Femur (tissue), 1 donor: ENCODE measurements around the gene FAM98B.

ENCODE experiments used
- DNase-seq: peaks from one replicate; pipeline ENCODE4 v3.0.0-alpha.2; 2017

Gene FAM98B

DNA sequence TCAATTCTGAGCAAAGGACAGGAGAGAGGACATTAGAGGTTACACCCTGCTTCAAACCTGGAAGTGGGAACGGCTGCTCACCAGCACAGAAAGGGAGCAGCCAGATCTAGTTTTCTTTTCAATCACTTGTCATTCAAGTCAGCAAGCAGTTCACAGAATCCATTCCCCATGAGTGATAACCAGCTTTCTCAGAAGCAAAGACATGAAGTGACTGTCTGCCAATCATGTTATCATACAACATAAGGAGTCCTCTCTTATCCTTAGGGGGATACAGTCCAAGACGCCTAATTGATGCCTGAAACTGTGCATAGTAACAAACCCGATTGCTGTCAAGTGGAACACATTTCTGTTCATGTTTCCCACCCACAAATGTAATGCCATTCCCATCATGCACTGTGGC, 54.7 kb downstream of the FAM98B start:
- DNase-seq: no peak

DNA sequence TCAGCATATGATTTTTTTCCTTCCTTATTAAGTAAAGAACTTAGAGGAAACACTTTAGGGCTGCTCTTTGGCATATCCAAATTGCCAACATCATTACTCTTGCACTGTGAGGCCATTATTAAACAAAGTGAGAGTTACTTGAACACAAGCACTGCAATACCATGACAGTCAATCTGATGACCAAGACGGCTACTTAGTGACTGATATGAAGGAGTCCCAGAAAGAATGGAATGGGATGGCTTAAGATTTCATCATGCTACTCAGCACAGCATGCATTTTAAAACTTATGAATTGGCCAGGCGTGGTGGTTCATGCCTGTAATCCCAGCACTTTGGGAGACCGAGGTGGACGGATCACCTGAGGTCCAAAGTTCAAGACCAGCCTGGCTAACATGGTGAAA, 55.2 kb downstream of the FAM98B start:
- DNase-seq: no peak

GRCh38 chr15:38512901-38513300, 59.0 kb downstream of the FAM98B start:
- no peak for DNase-seq

GRCh38 chr15:38514601-38515000, 60.7 kb downstream of the FAM98B start:
- DNase-seq: no peak

- no peak for DNase-seq
Observed at GRCh38 chr15:38516626-38517025, 62.7 kb downstream of the FAM98B start.

- DNase-seq: no peak
Observed at GRCh38 chr15:38517312-38517975, 63.5 kb downstream of the FAM98B start.

DNA sequence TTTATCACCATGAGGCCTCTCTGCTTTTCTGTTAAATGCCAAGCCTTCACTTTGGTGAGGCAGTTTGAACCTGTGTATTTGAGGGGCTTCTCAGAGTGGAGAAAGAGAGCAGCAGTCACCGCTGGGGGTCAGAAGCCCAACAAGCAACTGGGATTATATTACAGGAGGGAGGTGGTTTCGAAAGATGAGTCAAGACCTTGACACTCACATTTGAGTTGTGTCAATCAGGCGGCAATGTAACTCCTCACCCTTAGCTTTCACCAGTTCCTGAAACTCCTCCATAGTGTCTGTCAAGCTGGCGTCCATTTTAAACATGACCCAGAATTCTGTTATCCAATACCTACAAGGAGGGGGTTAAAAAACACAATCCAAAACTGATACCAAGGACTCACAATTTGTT, 64.2 kb downstream of the FAM98B start:
- DNase-seq: no peak

GRCh38 chr15:38520035-38520434, 66.1 kb downstream of the FAM98B start:
- DNase-seq: no peak

DNA sequence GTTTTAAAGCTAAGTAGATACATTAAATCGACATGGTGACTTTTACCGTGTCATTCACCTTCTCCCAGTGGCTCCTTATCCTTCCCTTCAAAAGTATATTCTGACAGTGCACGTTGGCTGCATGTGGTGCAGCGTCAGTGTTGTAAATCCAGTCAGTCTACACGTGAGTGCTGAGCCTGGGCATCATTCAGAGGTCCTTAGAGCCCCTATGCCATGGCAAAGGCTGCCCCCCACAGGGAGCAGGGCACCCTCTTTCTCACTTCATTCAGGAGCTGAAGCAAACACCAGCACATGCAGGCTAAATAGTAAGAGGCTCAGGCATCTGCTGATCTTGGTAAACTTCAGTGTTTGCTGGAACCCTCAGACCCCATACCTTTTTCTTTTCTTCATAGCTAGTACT, 67.4 kb downstream of the FAM98B start:
- DNase-seq: no peak

DNA sequence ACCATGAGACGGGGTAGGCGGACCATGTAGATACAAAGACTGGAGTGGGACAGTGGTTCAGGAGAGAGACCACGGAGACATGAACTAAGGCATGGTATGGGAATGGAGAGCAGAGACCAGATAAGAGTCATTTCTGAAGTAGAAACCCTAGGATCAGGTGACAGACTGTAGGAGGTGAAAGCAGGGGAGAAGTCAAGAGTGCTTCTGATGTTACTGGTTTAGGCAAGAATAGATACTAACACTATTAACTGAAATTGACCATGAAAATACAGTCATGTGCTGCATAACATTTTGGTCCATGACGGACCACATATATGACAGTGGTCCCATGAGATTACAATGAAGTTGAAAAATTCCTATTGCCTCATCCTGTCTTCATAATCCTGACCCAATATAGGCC, 69.0 kb downstream of the FAM98B start:
- no peak for DNase-seq

DNA sequence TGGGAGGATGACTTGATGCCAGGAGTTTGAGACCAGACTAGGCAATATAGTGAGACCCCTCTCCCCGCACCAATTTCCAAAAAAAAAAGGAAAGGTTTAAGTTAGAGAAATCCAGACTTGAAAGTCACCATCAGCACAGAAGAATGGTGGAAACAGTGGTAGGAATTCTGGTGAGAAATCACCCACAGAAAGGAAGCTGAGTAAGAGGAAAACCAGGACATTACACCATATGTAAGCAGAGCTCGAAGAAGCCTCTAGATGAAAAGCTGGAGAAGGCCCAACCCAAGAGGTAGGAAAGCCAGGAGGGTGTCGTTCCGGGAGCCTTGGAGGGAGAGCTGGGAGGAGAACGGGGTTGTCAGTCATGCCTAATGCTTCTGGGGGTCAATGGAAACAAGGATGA, 70.2 kb downstream of the FAM98B start:
- DNase-seq: no peak

DNA sequence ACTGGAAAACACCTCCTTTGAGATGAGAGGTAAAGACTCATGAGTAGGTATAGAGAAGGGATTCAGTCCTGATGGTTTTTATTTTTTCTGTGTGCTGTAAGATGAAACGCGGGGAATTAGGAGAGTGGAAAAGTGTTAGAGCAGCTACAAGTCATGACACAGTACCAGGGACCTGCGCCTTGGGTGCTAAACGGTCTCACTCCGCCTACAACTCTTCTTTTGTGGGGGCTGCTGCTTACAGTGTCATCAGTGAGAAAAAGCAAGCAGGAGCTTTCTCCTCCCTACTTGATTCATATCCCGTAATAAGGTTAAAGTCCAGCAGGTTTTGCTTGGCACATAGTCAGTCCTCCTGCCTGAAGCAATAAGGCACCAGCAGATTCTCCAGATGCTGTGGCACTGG, 71.6 kb downstream of the FAM98B start:
- DNase-seq: no peak

DNA sequence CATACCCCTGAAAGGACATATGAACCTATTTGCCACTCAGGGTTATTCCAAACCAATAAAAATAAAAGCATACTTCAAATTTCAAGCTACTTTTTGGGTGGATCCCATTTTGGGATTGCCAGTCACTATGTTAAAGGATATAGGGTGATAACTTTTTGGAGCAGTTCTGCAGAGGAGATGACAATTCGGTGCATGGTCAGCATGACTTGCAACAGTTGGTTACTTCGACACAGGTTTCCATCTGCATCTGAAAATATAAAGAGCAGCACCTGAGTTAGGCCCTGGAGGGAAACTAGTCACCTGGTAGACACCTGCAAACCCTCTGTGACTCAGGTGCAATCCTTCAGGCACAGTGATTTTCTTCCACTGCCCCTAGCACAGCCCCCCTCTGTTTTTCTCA, 72.2 kb downstream of the FAM98B start:
- no peak for DNase-seq

DNA sequence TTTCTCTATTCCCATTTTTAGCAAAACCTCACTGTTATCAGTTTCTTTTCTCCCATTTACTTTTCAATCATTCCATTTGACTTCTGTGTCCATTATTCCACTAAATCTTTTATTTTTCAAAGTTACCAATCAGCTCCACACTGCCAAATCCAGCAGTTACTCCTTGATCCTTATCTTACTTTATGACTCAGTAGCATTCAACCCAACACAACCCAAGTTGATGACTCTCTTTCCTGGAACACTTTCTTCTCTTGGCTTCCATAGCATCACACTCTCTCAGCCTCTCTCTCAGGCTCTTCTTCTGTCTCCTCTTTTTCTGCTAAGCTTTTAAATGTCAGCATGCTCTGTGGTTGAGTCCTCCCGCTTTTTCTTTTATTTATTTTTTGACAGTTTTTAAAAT, 74.4 kb downstream of the FAM98B start:
- no peak for DNase-seq

GRCh38 chr15:38530113-38530512, 76.2 kb downstream of the FAM98B start:
- DNase-seq: no peak

- no peak for DNase-seq
Observed at GRCh38 chr15:38531509-38531908, 77.6 kb downstream of the FAM98B start.

- DNase-seq: no peak
Observed at GRCh38 chr15:38532728-38533127, 78.8 kb downstream of the FAM98B start.

DNA sequence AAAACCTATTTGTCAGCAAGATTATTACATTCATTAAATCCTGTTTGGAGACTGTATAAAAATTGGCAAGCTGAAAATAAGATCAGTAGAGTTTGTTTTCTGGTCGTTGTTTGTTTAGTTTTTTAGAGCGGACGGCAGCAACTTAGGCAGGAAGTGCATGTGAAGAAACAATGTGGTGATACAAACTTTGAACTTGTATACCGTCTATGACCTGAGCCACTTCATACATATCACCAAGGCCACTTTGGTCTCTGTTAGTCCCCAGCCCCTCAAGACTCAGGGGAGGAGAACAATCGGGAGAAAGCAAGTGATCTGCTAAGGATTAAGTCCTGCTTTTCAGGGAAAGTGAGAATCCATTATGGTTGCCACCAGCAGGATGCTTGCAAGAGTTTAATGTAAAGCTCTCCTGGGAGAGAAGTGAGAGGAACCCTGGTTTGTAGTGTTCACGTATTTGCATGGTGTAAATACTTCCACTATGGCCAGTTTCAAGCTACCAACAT, 79.5 kb downstream of the FAM98B start:
- no peak for DNase-seq

DNA sequence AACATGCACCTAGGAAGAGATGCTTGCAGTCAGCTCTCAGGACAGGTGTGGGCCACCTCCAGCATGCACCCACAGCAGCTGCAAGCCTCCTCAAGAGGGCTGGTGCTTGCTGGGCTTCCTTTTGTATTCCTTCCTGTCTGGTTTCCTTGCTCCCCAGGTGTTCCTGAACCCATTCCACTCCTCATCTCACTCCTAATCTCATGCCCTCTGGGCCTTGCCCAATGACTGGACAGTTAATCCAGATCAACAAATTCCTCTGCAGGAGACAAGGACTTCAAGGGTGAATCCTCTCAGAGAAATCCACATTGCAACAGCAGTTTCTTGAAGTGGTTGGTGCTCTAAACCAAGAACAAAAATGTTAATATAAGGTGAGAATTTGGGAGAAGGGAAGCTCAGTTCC, 80.0 kb downstream of the FAM98B start:
- DNase-seq: no peak

- DNase-seq: no peak
Observed at GRCh38 chr15:38534691-38535090, 80.8 kb downstream of the FAM98B start.

- no peak for DNase-seq
Observed at GRCh38 chr15:38535491-38536200, 81.7 kb downstream of the FAM98B start.

GRCh38 chr15:38536201-38536676, 82.3 kb downstream of the FAM98B start:
- DNase-seq: no peak
